ENCODE data around the gene ZNF773.
"Not testable (repeated sequence)": the region's sequence is repeated elsewhere in the genome, so short reads cannot be mapped to it uniquely, and the experiment has no call there.

- not testable (repeated sequence) for TF ChIP-seq CTCF (IDR thresholded peaks at IDR 0.05; ENCODE audit: poor library complexity); EZH2 (IDR thresholded peaks at IDR 0.05; ENCODE audit: borderline replicate concordance); EZH2phosphoT487 (IDR thresholded peaks at IDR 0.05; ENCODE audit: low read depth, severe bottlenecking, unreplicated experiment)
These were observed 11.5 kb upstream of the ZNF773 start for GRCh38 chr19:57488299-57488644.
